ENCODE data around the gene PTPRB. TPM values are rescaled to one million over a fixed set of nuclear protein-coding genes. Genes with fewer than 3 reads are reported as not detected.

The PTPRB gene
- polyA plus RNA-seq (2013, experiment 1 of 2) = 0.19 TPM
- polyA plus RNA-seq (2013, experiment 2 of 2) = 0.14 TPM

DNA sequence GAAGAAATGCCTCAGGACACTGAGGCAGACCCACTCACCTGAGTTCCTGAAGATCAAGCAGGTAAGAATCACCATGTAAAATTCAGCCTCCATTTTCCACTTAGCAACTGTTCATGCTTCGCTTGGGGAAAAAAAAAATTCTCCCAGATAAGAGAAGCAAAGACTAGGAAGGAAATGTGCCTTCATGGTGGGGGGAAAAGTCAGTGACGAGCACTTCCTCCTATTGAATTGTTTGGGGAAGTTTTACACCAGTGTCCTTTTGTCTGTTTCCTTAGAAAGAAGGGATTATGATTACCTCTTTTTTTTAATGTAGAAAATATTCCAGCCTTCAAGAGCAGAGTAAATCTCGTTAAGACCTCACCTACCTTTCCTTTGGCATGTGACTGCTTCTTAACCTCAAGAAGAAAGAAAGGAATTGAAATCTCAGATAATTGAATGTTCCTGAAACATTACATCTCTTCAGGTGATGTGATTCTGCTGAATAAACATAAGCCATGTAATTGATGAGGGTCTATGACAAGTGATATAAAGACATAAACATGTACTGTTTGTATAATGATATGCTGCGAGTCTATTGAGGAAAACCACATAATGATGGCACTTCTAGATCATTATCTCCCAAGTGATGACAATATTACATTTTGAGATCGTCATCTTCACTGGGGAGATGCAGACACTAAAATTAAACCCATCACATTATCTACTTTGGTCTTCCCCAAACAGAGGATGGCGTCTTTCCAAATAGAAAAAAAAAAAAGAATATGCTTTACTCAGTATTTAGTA is at the start of gene PTPRB:
PTPRB (minus strand) TSS at position 127 of the 783 bp plus-strand sequence; CDS start at position 93, 34 bp downstream.
- H4K8ac ChIP-seq (ENCODE audit: low read length) = no peak within 1 kb of the TSS

GRCh38 chr12:70686907-70687306 is 49.7 kb upstream of the PTPRB start:
- Histone ChIP-seq H3K9ac (ENCODE audit: low read length) (no peak overlapping the region), H3K79me1 (replicated peaks; ENCODE audit: low read length, poor library complexity, severe bottlenecking) (no peaks in the 10 kb centered on the region), H4K8ac (ENCODE audit: low read length) (no peak overlapping the region), H3K4me3 (ENCODE audit: insufficient read depth in 1 of 2, low read depth in 1 of 2, low read length in 2 of 2) (no peak overlapping the region), H2AFZ (ENCODE audit: low read depth, low read length) (no peak overlapping the region), H2BK12ac (ENCODE audit: low read length in 2 of 2) (no peak overlapping the region), H4K91ac (ENCODE audit: low read length) (no peak overlapping the region), H2BK15ac (ENCODE audit: low read depth, poor library complexity, severe bottlenecking) (no peak overlapping the region), H3K18ac (ENCODE audit: low read depth in 1 of 2, low read length in 2 of 2) (no peak overlapping the region), H3K27ac (ENCODE audit: low read length, poor library complexity, severe bottlenecking) (no peak overlapping the region), H2AK5ac (ENCODE audit: low read length, severe bottlenecking) (no peak overlapping the region), H3K14ac (ENCODE audit: low read length in 2 of 2) (no peak overlapping the region), H3K4me2 (ENCODE audit: low read length, poor library complexity, severe bottlenecking) (no peak overlapping the region), H3K4me1 (ENCODE audit: control insufficient read depth, insufficient read depth, low read depth, low read length) (no peaks in the 10 kb centered on the region), H2BK120ac (ENCODE audit: low read depth, low read length) (no peak overlapping the region), H3K36me3 (ENCODE audit: control insufficient read depth in 1 of 2, insufficient read depth in 2 of 2, low read depth in 1 of 2, low read length in 2 of 2) (no peaks in the 10 kb centered on the region), H3K4ac (ENCODE audit: low read depth in 1 of 2, low read length in 2 of 2) (no peak overlapping the region), H3K9me3 (ENCODE audit: control insufficient read depth, low read length) (no peaks in the 10 kb centered on the region), H2BK5ac (ENCODE audit: low read depth, low read length, poor library complexity, severe bottlenecking) (no peak overlapping the region), H3K27me3 (ENCODE audit: control insufficient read depth in 1 of 2, insufficient read depth in 1 of 2, low read length in 2 of 2) (no peaks in the 10 kb centered on the region), H3K23ac (ENCODE audit: low read length in 2 of 2) (no peak overlapping the region)
- WGBS = no CpG with 5 or more reads among the region's 1 CpG
- DNase-seq = no peak

More for the DNA sequence above, at the start of gene PTPRB:
- Histone ChIP-seq H3K27me3 (ENCODE audit: control insufficient read depth in 1 of 2, insufficient read depth in 1 of 2, low read length in 2 of 2) (no peaks in the 10 kb centered on the region), H3K9me3 (ENCODE audit: control insufficient read depth, low read length) (no peaks in the 10 kb centered on the region), H2BK12ac (ENCODE audit: low read length in 2 of 2) (no peak within 1 kb of the TSS), H3K27ac (ENCODE audit: low read length, poor library complexity, severe bottlenecking) (no peak within 1 kb of the TSS), H4K91ac (ENCODE audit: low read length) (no peak within 1 kb of the TSS), H3K4me3 (ENCODE audit: insufficient read depth in 1 of 2, low read depth in 1 of 2, low read length in 2 of 2) (no peak within 1 kb of the TSS), H3K79me1 (replicated peaks; ENCODE audit: low read length, poor library complexity, severe bottlenecking) (no peaks in the 10 kb centered on the region), H3K18ac (ENCODE audit: low read depth in 1 of 2, low read length in 2 of 2) (no peak within 1 kb of the TSS), H2BK5ac (ENCODE audit: low read depth, low read length, poor library complexity, severe bottlenecking) (no peak within 1 kb of the TSS), H3K36me3 (ENCODE audit: control insufficient read depth in 1 of 2, insufficient read depth in 2 of 2, low read depth in 1 of 2, low read length in 2 of 2) (no peaks in the 10 kb centered on the region), H3K14ac (ENCODE audit: low read length in 2 of 2) (no peak within 1 kb of the TSS), H2AK5ac (ENCODE audit: low read length, severe bottlenecking) (no peak within 1 kb of the TSS), H3K4me2 (ENCODE audit: low read length, poor library complexity, severe bottlenecking) (no peak within 1 kb of the TSS), H3K23ac (ENCODE audit: low read length in 2 of 2) (no peak within 1 kb of the TSS), H2BK120ac (ENCODE audit: low read depth, low read length) (no peak within 1 kb of the TSS), H3K9ac (ENCODE audit: low read length) (no peak within 1 kb of the TSS), H3K4me1 (ENCODE audit: control insufficient read depth, insufficient read depth, low read depth, low read length) (no peaks in the 10 kb centered on the region), H2BK15ac (ENCODE audit: low read depth, poor library complexity, severe bottlenecking) (no peak within 1 kb of the TSS), H2AFZ (ENCODE audit: low read depth, low read length) (no peak within 1 kb of the TSS), H3K4ac (ENCODE audit: low read depth in 1 of 2, low read length in 2 of 2) (no peak within 1 kb of the TSS)
- 45% methylated on average over 2 of the region's 6 CpGs for WGBS
- DNase-seq = no peak

- H3K23ac ChIP-seq (ENCODE audit: low read length in 2 of 2) = no peak overlapping the region
- no peak overlapping the region for H3K9ac ChIP-seq (ENCODE audit: low read length)
- H2AK5ac ChIP-seq (ENCODE audit: low read length, severe bottlenecking) = no peak overlapping the region
- H3K4me1 ChIP-seq (ENCODE audit: control insufficient read depth, insufficient read depth, low read depth, low read length) = no peaks in the 10 kb centered on the region
- H3K4me2 ChIP-seq (ENCODE audit: low read length, poor library complexity, severe bottlenecking) = no peak overlapping the region
- H3K27ac ChIP-seq (ENCODE audit: low read length, poor library complexity, severe bottlenecking) = no peak overlapping the region
- no peak overlapping the region for H2BK120ac ChIP-seq (ENCODE audit: low read depth, low read length)
- H3K14ac ChIP-seq (ENCODE audit: low read length in 2 of 2) = no peak overlapping the region
- WGBS = 100% methylated on average over 1 of the region's 2 CpGs
- H2BK5ac ChIP-seq (ENCODE audit: low read depth, low read length, poor library complexity, severe bottlenecking) = no peak overlapping the region
- H3K18ac ChIP-seq (ENCODE audit: low read depth in 1 of 2, low read length in 2 of 2) = no peak overlapping the region
- H3K4ac ChIP-seq (ENCODE audit: low read depth in 1 of 2, low read length in 2 of 2) = no peak overlapping the region
- H3K4me3 ChIP-seq (ENCODE audit: insufficient read depth in 1 of 2, low read depth in 1 of 2, low read length in 2 of 2) = no peak overlapping the region
- H3K79me1 ChIP-seq (replicated peaks; ENCODE audit: low read length, poor library complexity, severe bottlenecking) = no peaks in the 10 kb centered on the region
- no peaks in the 10 kb centered on the region for H3K36me3 ChIP-seq (ENCODE audit: control insufficient read depth in 1 of 2, insufficient read depth in 2 of 2, low read depth in 1 of 2, low read length in 2 of 2)
- no peak for DNase-seq
- H4K91ac ChIP-seq (ENCODE audit: low read length) = no peak overlapping the region
- H3K9me3 ChIP-seq (ENCODE audit: control insufficient read depth, low read length) = no peaks in the 10 kb centered on the region
- H2BK15ac ChIP-seq (ENCODE audit: low read depth, poor library complexity, severe bottlenecking) = no peak overlapping the region
- H4K8ac ChIP-seq (ENCODE audit: low read length) = no peak overlapping the region
- no peak overlapping the region for H2BK12ac ChIP-seq (ENCODE audit: low read length in 2 of 2)
- no peak overlapping the region for H2AFZ ChIP-seq (ENCODE audit: low read depth, low read length)
- no peaks in the 10 kb centered on the region for H3K27me3 ChIP-seq (ENCODE audit: control insufficient read depth in 1 of 2, insufficient read depth in 1 of 2, low read length in 2 of 2)
Measured at GRCh38 chr12:70686299-70686698, 49.1 kb upstream of the PTPRB start.

DNA sequence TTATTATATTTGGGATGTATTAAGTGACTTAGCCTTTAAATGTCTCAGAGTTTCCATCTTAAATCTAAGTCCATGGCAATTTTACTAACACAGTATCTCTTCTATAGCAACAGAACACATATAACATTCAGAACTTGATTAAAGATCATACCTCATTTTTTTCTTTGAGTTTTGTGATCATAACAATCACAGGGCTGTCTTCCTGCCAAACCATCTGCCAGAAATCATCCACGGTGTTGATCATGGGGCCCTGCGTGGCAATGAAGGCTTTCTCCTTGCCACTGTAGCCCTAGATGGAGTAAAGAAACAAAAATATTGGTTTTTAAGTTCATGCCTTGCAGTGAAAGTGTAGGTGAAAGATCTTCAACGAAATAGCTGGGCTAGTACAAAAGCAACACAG is 46.7 kb upstream of the PTPRB start:
- H3K27ac ChIP-seq (ENCODE audit: low read length, poor library complexity, severe bottlenecking) = no peak overlapping the region
- H3K4ac ChIP-seq (ENCODE audit: low read depth in 1 of 2, low read length in 2 of 2) = no peak overlapping the region
- WGBS = 74% methylated on average over 3 of the region's 3 CpGs
- no peak overlapping the region for H4K8ac ChIP-seq (ENCODE audit: low read length)
- H2BK12ac ChIP-seq (ENCODE audit: low read length in 2 of 2) = no peak overlapping the region
- H3K23ac ChIP-seq (ENCODE audit: low read length in 2 of 2) = no peak overlapping the region
- H3K4me3 ChIP-seq (ENCODE audit: insufficient read depth in 1 of 2, low read depth in 1 of 2, low read length in 2 of 2) = no peak overlapping the region
- no peak overlapping the region for H2BK120ac ChIP-seq (ENCODE audit: low read depth, low read length)
- peaks cover 4% of the 10 kb centered on the region for H3K9me3 ChIP-seq (ENCODE audit: control insufficient read depth, low read length)
- no peak overlapping the region for H3K14ac ChIP-seq (ENCODE audit: low read length in 2 of 2)
- H2AFZ ChIP-seq (ENCODE audit: low read depth, low read length) = no peak overlapping the region
- H3K4me1 ChIP-seq (ENCODE audit: control insufficient read depth, insufficient read depth, low read depth, low read length) = no peaks in the 10 kb centered on the region
- no peak overlapping the region for H3K9ac ChIP-seq (ENCODE audit: low read length)
- H3K27me3 ChIP-seq (ENCODE audit: control insufficient read depth in 1 of 2, insufficient read depth in 1 of 2, low read length in 2 of 2) = no peaks in the 10 kb centered on the region
- H3K36me3 ChIP-seq (ENCODE audit: control insufficient read depth in 1 of 2, insufficient read depth in 2 of 2, low read depth in 1 of 2, low read length in 2 of 2) = no peaks in the 10 kb centered on the region
- no peak overlapping the region for H2AK5ac ChIP-seq (ENCODE audit: low read length, severe bottlenecking)
- no peak overlapping the region for H3K18ac ChIP-seq (ENCODE audit: low read depth in 1 of 2, low read length in 2 of 2)
- no peak overlapping the region for H3K4me2 ChIP-seq (ENCODE audit: low read length, poor library complexity, severe bottlenecking)
- H2BK15ac ChIP-seq (ENCODE audit: low read depth, poor library complexity, severe bottlenecking) = no peak overlapping the region
- no peak overlapping the region for H2BK5ac ChIP-seq (ENCODE audit: low read depth, low read length, poor library complexity, severe bottlenecking)
- no peak overlapping the region for H4K91ac ChIP-seq (ENCODE audit: low read length)
- H3K79me1 ChIP-seq (replicated peaks; ENCODE audit: low read length, poor library complexity, severe bottlenecking) = no peaks in the 10 kb centered on the region
- no peak for DNase-seq
